Sigmoid colon (tissue), 7 donors: ENCODE results near the gene RASGRP2. TPM values are rescaled to one million over a fixed set of nuclear protein-coding genes. Genes with fewer than 3 reads are reported as not detected.
"Not testable (repeated sequence)": the region's sequence is repeated elsewhere in the genome, so short reads cannot be mapped to it uniquely, and the experiment has no call there.

Experiments
- DNase-seq: peaks from one replicate; pipeline ENCODE4 v3.0.0-alpha.2; 2019
- H3K27ac ChIP-seq, 4 donors: fragments of 200-600 bp; sonication (generic); one replicate each; pipeline ENCODE4 v1.5.1; 2016 to 2019; ENCODE audit warnings: mild to moderate bottlenecking in 1 of 4
- H3K27me3 ChIP-seq, 3 donors: fragments of 200-600 bp; sonication (generic); one replicate each; pipeline ENCODE4 v1.5.1; 2019; ENCODE audit warnings: mild to moderate bottlenecking in 1 of 3
- H3K36me3 ChIP-seq, 4 donors: fragments of 200-600 bp; sonication (generic); one replicate each; pipeline ENCODE4 v1.5.1; 2016 to 2019
- H3K4me1 ChIP-seq, 4 donors: fragments of 200-600 bp; sonication (generic); one replicate each; pipeline ENCODE4 v1.5.1; 2017 to 2019
- H3K4me3 ChIP-seq, 4 donors: fragments of 200-600 bp; sonication (generic); one replicate each; pipeline ENCODE4 v1.5.1; 2017 to 2019; ENCODE audit warnings: mild to moderate bottlenecking in 2 of 4, moderate library complexity in 1 of 4
- H3K9me3 ChIP-seq, 4 donors: fragments of 200-600 bp in 3 of 4; sonication (generic) in 3 of 4; one replicate each; pipeline versions ENCODE4 v1.5.1 to v1.6.1; 2013 to 2019
- EP300 ChIP-seq, 4 donors: sonication (generic); formaldehyde crosslinking; IDR thresholded peaks; one replicate each; pipeline ENCODE4 v1.6.1; 2017; ENCODE audit warnings: antibody characterized with exemption in 4 of 4
- POLR2A ChIP-seq, 2 donors: fragments of 450-650 bp; IDR thresholded peaks; one replicate each; pipeline ENCODE4 v1.6.1; 2016; ENCODE audit warnings: antibody characterized with exemption in 2 of 2, mild to moderate bottlenecking in 2 of 2, moderate library complexity in 2 of 2
- POLR2AphosphoS5 ChIP-seq, 4 donors: sonication (generic); formaldehyde crosslinking; IDR thresholded peaks; one replicate each; pipeline ENCODE4 v1.6.1; 2017; ENCODE audit warnings: antibody characterized with exemption in 4 of 4
- WGBS, 2 donors: extraction: QIAGEN DNeasy Blood & Tissue Kit; methylation state at CpG; one replicate each; pipeline ENCODE4 v1.1.7; 2013; 5-methylcytosine and 5-hydroxymethylcytosine counted together
- intact Hi-C: fragments of 100-400 bp; cut with DNase I; formaldehyde crosslinking; loops from one replicate; pipeline ENCODE4 v1.15.1; 2023
- polyA plus RNA-seq, 3 donors: library from polyadenylated mRNA; stranded (reverse); fragments of 200-250 nt; gene quantifications; one replicate each; pipeline ENCODE4 v1.2.3, GENCODE V29; 2013
- total RNA-seq, 4 donors: library from RNA; depleted of rRNA; stranded (reverse); fragments of >200 nt; gene quantifications; one replicate each; pipeline ENCODE4 v1.1.0, GENCODE V29; 2016
- TF ChIP-seq, protein P1 (sequence below), 4 experiments: fragments of 450-650 bp in 3 of 4; fragments of 200-600 bp in 1 of 4; IDR thresholded peaks; one replicate each; pipeline ENCODE4 v1.5.1; 2016 to 2019; ENCODE audit warnings: antibody characterized with exemption in 4 of 4, mild to moderate bottlenecking in 3 of 4, moderate library complexity in 2 of 4
- donor health status: healthy with polysubstance abuse.
- donor health status: Bipolar disorder and iron deficiency.
- donor health status: healthy.

Gene RASGRP2
- total and polyA plus RNA-seq, 7 donors: 2.1 to 101 (median 27.2) TPM

DNA sequence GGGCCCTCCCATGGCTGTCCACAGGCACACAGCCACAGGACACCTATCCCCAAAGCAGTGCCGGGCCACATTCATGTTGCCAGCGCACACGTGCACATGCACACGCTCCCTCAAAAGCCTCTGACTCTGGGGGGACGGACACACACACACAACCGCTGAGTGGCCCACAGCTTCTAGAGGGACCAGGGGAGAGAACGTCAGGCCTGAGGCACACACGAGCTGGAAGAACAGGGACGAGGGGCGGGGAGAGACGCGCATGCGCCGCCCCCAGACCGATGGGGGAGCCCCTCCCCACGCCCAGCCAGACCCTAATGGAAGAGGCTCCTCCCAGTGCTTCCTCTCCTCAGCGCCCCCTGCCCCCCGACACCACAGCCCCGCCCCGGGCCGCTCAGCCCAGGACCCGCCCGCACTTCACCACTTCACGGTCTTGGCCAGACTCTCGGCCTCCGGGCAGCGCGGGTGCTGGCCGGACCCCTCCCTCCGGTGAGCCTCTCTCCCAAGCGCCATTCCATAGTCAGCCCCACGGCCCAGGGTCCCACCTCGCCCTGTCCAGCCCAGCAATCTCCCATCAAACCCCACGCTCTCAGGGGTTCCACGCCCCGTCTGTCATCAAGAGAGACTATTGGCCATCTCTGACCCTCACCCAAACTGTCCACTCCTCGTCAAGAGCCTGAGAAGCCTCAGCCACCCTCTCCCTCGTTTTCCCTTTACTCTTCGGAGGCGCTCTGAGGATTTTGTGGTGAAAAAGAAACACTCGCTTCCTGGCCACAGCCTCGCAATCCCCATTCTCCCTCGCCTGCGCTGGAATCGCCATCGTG is 32.6 kb downstream of the RASGRP2 start:
- Histone ChIP-seq H3K9me3 (no peaks in the 10 kb centered on the region), H3K27ac (no peak overlapping the region), H3K36me3 (no peaks in the 10 kb centered on the region), H3K4me3 (no peak overlapping the region), H3K4me1 (peaks cover 0 to 21% (median 18%) of the 10 kb centered on the region in 4 donors), H3K27me3 (peaks cover 49 to 97% (median 64%) of the 10 kb centered on the region in 3 donors)
- TF ChIP-seq POLR2A (IDR thresholded peaks at IDR 0.05) (no peak), EP300 (IDR thresholded peaks at IDR 0.05) (no peak), POLR2AphosphoS5 (IDR thresholded peaks at IDR 0.05) (no peak)
- TF ChIP-seq, protein P1, sequence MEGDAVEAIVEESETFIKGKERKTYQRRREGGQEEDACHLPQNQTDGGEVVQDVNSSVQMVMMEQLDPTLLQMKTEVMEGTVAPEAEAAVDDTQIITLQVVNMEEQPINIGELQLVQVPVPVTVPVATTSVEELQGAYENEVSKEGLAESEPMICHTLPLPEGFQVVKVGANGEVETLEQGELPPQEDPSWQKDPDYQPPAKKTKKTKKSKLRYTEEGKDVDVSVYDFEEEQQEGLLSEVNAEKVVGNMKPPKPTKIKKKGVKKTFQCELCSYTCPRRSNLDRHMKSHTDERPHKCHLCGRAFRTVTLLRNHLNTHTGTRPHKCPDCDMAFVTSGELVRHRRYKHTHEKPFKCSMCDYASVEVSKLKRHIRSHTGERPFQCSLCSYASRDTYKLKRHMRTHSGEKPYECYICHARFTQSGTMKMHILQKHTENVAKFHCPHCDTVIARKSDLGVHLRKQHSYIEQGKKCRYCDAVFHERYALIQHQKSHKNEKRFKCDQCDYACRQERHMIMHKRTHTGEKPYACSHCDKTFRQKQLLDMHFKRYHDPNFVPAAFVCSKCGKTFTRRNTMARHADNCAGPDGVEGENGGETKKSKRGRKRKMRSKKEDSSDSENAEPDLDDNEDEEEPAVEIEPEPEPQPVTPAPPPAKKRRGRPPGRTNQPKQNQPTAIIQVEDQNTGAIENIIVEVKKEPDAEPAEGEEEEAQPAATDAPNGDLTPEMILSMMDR (IDR thresholded peaks at IDR 0.05): no peak
- 14 to 16% methylated on average over 45 to 46 of the region's 46 CpGs for WGBS, 2 donors
- no peak for DNase-seq
- intact Hi-C loops: no loop called here

DNA sequence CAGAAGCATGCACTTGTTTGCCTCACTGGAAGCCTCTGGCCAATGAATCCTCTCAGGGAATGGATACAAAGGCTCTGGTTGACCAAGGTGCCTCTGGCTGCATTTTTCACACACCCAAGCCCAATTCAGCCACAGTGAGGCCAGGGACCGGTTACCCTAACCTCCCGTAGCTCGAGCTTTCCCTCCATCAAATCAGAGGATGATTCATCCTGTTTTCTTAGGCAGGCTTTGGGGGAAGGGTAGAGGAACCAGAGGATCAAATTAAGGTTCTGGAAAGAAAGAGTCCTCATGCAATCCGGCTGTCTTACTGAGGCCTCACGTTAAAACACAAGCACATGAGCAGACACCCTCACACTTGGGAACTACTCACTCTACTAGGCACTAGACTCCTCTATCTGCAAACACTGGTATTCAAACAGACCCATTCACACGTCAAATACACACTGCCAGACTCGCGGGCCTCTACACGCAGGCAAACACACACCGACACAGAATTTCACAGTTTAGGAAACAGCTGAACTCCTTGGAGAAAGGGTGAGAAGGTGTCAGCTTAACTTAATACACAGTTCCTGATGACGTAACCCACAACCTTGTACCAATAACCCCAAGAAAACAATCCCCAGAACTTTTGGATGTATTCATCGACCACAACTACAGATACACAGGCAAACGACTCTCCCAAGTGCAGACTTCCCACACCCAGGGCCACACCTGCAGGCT is 33.4 kb downstream of the RASGRP2 start:
- no peak for DNase-seq
- Histone ChIP-seq H3K4me3 (no peak overlapping the region), H3K27ac (no peak overlapping the region), H3K36me3 (no peaks in the 10 kb centered on the region), H3K27me3 (peaks cover 45 to 89% (median 56%) of the 10 kb centered on the region in 3 donors), H3K4me1 (peaks cover 0 to 21% (median 18%) of the 10 kb centered on the region in 4 donors), H3K9me3 (no peaks in the 10 kb centered on the region)
- intact Hi-C loops: no loop called here
- TF ChIP-seq POLR2A (IDR thresholded peaks at IDR 0.05) (no peak), EP300 (IDR thresholded peaks at IDR 0.05) (no peak), POLR2AphosphoS5 (IDR thresholded peaks at IDR 0.05) (no peak)
- TF ChIP-seq, protein P1 (IDR thresholded peaks at IDR 0.05): no peak
- WGBS, 2 donors: 25 to 52% methylated on average over 13 of the region's 13 CpGs

DNA sequence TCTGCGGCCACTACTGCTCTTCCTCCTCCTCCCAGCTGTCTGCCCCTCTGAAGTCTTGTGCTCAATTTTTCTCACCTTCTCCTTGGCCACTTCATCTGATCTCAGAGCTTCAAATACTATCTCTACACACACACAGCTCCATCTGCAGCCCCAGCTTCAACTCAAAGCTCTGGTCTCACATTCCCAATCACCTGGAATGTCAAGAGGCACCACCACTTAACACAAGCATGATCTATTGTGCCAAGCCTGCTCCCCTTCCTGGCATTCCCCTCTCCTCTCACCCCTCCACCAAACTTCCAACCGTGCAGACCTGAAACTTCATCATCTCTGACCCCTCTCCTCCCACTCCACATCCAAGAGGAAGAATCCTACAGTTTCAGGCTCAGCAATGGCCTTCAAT is 38.4 kb downstream of the RASGRP2 start:
- 57 to 64% methylated on average over 2 of the region's 2 CpGs for WGBS, 2 donors
- no peaks in the 10 kb centered on the region for H3K9me3 ChIP-seq
- no peaks in the 10 kb centered on the region for H3K36me3 ChIP-seq
- no peak overlapping the region for H3K27ac ChIP-seq
- TF ChIP-seq, protein P1 (IDR thresholded peaks at IDR 0.05): no peak
- TF ChIP-seq EP300 (IDR thresholded peaks at IDR 0.05) (no peak), POLR2A (IDR thresholded peaks at IDR 0.05) (no peak), POLR2AphosphoS5 (IDR thresholded peaks at IDR 0.05) (no peak)
- H3K4me1 ChIP-seq: no peaks in the 10 kb centered on the region
- H3K4me3 ChIP-seq: no peak overlapping the region
- intact Hi-C loops: no loop called here
- DNase-seq: no peak
- peaks cover 7 to 47% (median 18%) of the 10 kb centered on the region in 3 donors for H3K27me3 ChIP-seq

DNA sequence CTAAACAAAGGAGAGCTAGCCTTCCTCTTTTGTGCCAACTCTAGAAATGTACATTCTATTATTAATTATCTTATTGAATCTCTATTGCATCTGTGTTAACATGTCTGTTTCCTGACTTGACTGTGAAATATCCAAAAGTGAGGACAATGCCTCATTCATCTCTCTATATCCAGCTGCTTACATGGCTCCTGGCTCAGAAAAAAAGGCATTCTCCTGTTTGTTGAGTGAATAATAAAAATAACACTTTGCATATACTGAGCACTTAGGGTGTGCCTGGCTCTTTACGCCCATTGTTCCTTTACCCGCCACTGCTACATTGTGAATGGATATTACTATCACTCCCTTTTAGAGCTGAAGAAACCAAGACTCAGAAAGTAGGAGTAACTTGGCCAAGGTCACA is 40.9 kb downstream of the RASGRP2 start:
- WGBS, 2 donors: 65 to 85% methylated on average over 2 of the region's 2 CpGs
- Histone ChIP-seq H3K27ac (no peak overlapping the region), H3K9me3 (no peaks in the 10 kb centered on the region), H3K36me3 (no peaks in the 10 kb centered on the region), H3K4me3 (no peak overlapping the region), H3K4me1 (no peaks in the 10 kb centered on the region), H3K27me3 (peaks cover 3 to 23% (median 4%) of the 10 kb centered on the region in 3 donors)
- no peak for DNase-seq
- intact Hi-C loops: no loop called here
- TF ChIP-seq, protein P1 (IDR thresholded peaks at IDR 0.05): no peak
- TF ChIP-seq EP300 (IDR thresholded peaks at IDR 0.05) (no peak), POLR2A (IDR thresholded peaks at IDR 0.05) (no peak), POLR2AphosphoS5 (IDR thresholded peaks at IDR 0.05) (no peak)

DNA sequence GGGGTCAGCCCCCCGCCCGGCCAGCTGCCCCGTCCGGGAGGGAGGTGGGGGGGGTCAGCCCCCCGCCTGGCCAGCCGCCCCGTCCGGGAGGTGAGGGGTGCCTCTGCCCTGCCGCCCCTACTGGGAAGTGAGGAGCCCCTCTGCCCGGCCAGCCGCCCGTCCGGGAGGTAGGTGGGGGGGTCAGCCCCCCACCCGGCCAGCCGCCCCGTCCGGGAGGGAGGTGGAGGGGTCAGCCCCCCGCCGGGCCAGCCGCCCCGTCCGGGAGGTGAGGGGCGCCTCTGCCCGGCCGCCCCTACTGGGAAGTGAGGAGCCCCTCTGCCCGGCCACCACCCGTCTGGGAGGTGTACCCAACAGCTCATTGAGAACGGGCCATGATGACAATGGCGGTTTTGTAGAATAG is 42.0 kb downstream of the RASGRP2 start:
- DNase-seq, H3K4me3 ChIP-seq, H3K9me3 ChIP-seq, H3K27ac ChIP-seq, H3K36me3 ChIP-seq, H3K4me1 ChIP-seq, intact Hi-C loops: not testable (repeated sequence)
- WGBS, 2 donors: 92% methylated on average over 27 of the region's 29 CpGs
- H3K27me3 ChIP-seq: peaks cover 0 to 14% (median 4%) of the 10 kb centered on the region in 3 donors
